A673 (cell line): Measurements from ENCODE around the gene ESF1. TPM values are rescaled to one million over a fixed set of nuclear protein-coding genes. Genes with fewer than 3 reads are reported as not detected.
"Not testable (repeated sequence)": the region's sequence is repeated elsewhere in the genome, so short reads cannot be mapped to it uniquely, and the experiment has no call there.

Source experiments
- BruUV-seq: library from RNA; stranded (reverse); fragments of 400-500 nt; replicated peaks from 2 replicates; lab custom pipeline; 2021; lab: Mats Ljungman, UMichigan
- CTCF ChIA-PET: fragments of 300-600 bp; sonication (Branson Sonifier 250); formaldehyde crosslinking; loops from one replicate; lab custom pipeline; 2022; ENCODE audit warnings: antibody characterized with exemption; lab: Charles Lee
- POLR2A ChIA-PET: fragments of 300-600 bp; sonication (Branson Sonifier 250); formaldehyde crosslinking; loops from one replicate; lab custom pipeline; 2022; ENCODE audit warnings: antibody characterized with exemption; ENCODE audit not compliant: low non-redundant PET; lab: Charles Lee
- DNase-seq: peaks from one replicate; pipeline ENCODE4 v3.0.0-alpha.2; 2015; ENCODE audit warnings: low spot score
- H3K27ac ChIP-seq: fragments of 200-600 bp; sonication (generic); 2 replicates; pipeline ENCODE4 v1.5.1; 2016; ENCODE audit warnings: mixed run types, low read depth, mild to moderate bottlenecking, mixed read lengths, antibody characterized with exemption, low read length; ENCODE audit not compliant: poor library complexity, severe bottlenecking
- H3K27me3 ChIP-seq: fragments of 200-600 bp; sonication (generic); replicated peaks from 2 replicates; pipeline ENCODE4 v1.6.1; 2017; ENCODE audit warnings: mixed run types, low read depth, mild to moderate bottlenecking, mixed read lengths, antibody characterized with exemption, low read length; ENCODE audit not compliant: insufficient read depth, poor library complexity
- H3K36me3 ChIP-seq: fragments of 200-600 bp; sonication (generic); 2 replicates; pipeline ENCODE4 v1.6.1; 2016; ENCODE audit warnings: mixed run types, mild to moderate bottlenecking, mixed read lengths, antibody characterized with exemption, low read length; ENCODE audit not compliant: insufficient read depth, poor library complexity, severe bottlenecking
- H3K4me1 ChIP-seq: fragments of 200-600 bp; sonication (generic); 2 replicates; pipeline ENCODE4 v1.6.1; 2017; ENCODE audit warnings: mixed run types, mild to moderate bottlenecking, mixed read lengths, antibody characterized with exemption, low read length; ENCODE audit not compliant: insufficient read depth, poor library complexity, severe bottlenecking
- H3K4me3 ChIP-seq: fragments of 200-600 bp; sonication (generic); 2 replicates; pipeline ENCODE4 v1.5.1; 2016; ENCODE audit warnings: low read depth, mixed run types, mild to moderate bottlenecking, mixed read lengths, low read length; ENCODE audit not compliant: poor library complexity, severe bottlenecking
- H3K9me3 ChIP-seq: fragments of 200-600 bp; sonication (generic); 2 replicates; pipeline ENCODE4 v1.6.1; 2016; ENCODE audit warnings: mixed run types, low read depth, mild to moderate bottlenecking, mixed read lengths, antibody characterized with exemption, low read length; ENCODE audit not compliant: poor library complexity, severe bottlenecking
- EZH2 ChIP-seq: fragments of 200-600 bp; sonication (generic); IDR thresholded peaks from 2 replicates; pipeline ENCODE4 v1.6.1; 2017; ENCODE audit warnings: borderline replicate concordance, low read depth, mild to moderate bottlenecking, mixed read lengths, antibody characterized with exemption, low read length; ENCODE audit not compliant: poor library complexity, severe bottlenecking
- intact Hi-C: fragments of 100-400 bp; cut with micrococcal nuclease; formaldehyde crosslinking; loops from one replicate; pipeline ENCODE4 v1.10.0; 2022; ENCODE audit not compliant: unreplicated experiment
- total RNA-seq: library from RNA; stranded (reverse); gene quantifications from 2 replicates; pipeline ENCODE4 v1.2.3, GENCODE V29; 2021
- TF ChIP-seq, protein P1 (sequence below): fragments of 300-800, 200-600 bp; sonication (generic); conservative IDR thresholded peaks from 2 replicates; pipeline ENCODE4 v1.5.1; 2017; ENCODE audit warnings: low read depth, mild to moderate bottlenecking, antibody characterized with exemption, low read length, moderate library complexity, mixed read lengths

The ESF1 gene
- total RNA-seq, 1 experiment from 2014 or later = 34.7 TPM

GRCh38 chr20:13770141-13770540 is 14.6 kb downstream of the ESF1 start:
- DNase-seq = no peak
- BruUV-seq = no TSS peak
- Histone ChIP-seq H3K4me3 (no peak overlapping the region), H3K4me1 (peaks cover 23% of the 10 kb centered on the region), H3K36me3 (peaks cover 86% of the 10 kb centered on the region), H3K27me3 (no peaks in the 10 kb centered on the region), H3K27ac (peak overlapping the region; percentile 67), H3K9me3 (peaks cover 19% of the 10 kb centered on the region)
- POLR2A ChIA-PET = interaction anchor here (0.5 kb wide), 1 partner anchor 23 kb away, joined by 4 read pairs; no protein-coding TSS in a partner anchor
- CTCF ChIA-PET = interaction anchor here (0.6 kb wide), 2 partner anchors 14 to 19 kb away, joined by 3 to 4 read pairs; no protein-coding TSS in a partner anchor
- TF ChIP-seq, protein P1, sequence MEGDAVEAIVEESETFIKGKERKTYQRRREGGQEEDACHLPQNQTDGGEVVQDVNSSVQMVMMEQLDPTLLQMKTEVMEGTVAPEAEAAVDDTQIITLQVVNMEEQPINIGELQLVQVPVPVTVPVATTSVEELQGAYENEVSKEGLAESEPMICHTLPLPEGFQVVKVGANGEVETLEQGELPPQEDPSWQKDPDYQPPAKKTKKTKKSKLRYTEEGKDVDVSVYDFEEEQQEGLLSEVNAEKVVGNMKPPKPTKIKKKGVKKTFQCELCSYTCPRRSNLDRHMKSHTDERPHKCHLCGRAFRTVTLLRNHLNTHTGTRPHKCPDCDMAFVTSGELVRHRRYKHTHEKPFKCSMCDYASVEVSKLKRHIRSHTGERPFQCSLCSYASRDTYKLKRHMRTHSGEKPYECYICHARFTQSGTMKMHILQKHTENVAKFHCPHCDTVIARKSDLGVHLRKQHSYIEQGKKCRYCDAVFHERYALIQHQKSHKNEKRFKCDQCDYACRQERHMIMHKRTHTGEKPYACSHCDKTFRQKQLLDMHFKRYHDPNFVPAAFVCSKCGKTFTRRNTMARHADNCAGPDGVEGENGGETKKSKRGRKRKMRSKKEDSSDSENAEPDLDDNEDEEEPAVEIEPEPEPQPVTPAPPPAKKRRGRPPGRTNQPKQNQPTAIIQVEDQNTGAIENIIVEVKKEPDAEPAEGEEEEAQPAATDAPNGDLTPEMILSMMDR = no peak
- no peak for TF ChIP-seq EZH2
- intact Hi-C loops = loop anchor here (5.0 to 10.0 kb wide), 3 partner anchors 315 to 798 kb away; no protein-coding TSS in a partner anchor

DNA sequence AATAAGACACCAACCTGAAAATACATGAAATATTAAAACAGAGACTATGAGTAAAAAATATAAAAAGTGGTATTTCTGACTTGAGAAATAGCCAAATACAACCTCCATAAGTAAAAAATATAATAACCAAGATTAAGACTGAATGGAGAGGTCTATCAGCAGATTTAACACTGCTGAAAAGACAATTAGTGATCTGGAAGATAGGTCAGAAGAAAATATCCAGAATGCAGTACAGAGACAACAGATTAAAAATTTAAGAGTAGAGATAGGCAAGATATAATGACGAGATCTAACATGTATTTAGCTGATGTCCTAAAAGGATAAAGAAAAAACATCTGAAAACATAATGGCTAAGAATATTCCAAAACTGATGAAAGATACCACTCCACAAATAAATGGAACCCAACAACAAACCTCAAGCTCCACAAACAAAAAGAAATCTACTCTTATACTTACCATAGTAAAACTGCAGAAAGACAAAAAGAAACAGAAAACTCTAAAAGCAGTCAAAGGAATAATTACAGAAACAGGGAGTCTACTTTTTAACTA is 18.8 kb downstream of the ESF1 start:
- H3K4me1 ChIP-seq = peaks cover 8% of the 10 kb centered on the region
- H3K27me3 ChIP-seq = no peaks in the 10 kb centered on the region
- ChIA-PET POLR2A (no interaction called here), CTCF (no interaction called here)
- no peak for TF ChIP-seq EZH2
- TF ChIP-seq, protein P1 = no peak
- H3K9me3 ChIP-seq = peaks cover 19% of the 10 kb centered on the region
- no peak for DNase-seq
- H3K27ac ChIP-seq = no peak overlapping the region
- H3K4me3 ChIP-seq = no peak overlapping the region
- peaks cover 83% of the 10 kb centered on the region for H3K36me3 ChIP-seq
- intact Hi-C loops = no loop called here
- no TSS peak for BruUV-seq

DNA sequence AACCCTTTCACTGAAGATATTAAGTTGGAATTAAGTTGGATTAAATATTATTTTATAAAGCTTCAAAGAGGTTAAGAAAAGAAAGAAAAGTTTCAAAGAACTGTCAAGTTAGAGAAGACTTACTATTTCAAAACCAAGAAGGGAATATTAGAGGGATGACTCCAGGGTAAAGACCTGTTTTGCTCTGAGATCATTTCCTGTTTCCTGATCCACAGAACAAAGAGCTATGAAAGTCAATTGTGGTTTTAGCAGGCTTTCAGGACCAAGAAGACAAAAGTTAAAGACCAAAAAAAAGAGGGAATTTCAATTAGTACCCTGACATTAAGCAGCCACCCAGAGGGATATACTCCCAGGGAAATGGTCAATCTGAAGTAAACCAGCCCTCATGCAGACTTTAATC is 19.4 kb downstream of the ESF1 start:
- CTCF ChIA-PET = no interaction called here
- Histone ChIP-seq H3K36me3 (peaks cover 77% of the 10 kb centered on the region), H3K4me3 (no peak overlapping the region), H3K27ac (no peak overlapping the region), H3K4me1 (peaks cover 5% of the 10 kb centered on the region), H3K27me3 (no peaks in the 10 kb centered on the region), H3K9me3 (peaks cover 19% of the 10 kb centered on the region)
- no TSS peak for BruUV-seq
- no peak for TF ChIP-seq EZH2
- TF ChIP-seq, protein P1 = no peak
- intact Hi-C loops = no loop called here
- DNase-seq = peak; percentile 52
- POLR2A ChIA-PET = no interaction called here

DNA sequence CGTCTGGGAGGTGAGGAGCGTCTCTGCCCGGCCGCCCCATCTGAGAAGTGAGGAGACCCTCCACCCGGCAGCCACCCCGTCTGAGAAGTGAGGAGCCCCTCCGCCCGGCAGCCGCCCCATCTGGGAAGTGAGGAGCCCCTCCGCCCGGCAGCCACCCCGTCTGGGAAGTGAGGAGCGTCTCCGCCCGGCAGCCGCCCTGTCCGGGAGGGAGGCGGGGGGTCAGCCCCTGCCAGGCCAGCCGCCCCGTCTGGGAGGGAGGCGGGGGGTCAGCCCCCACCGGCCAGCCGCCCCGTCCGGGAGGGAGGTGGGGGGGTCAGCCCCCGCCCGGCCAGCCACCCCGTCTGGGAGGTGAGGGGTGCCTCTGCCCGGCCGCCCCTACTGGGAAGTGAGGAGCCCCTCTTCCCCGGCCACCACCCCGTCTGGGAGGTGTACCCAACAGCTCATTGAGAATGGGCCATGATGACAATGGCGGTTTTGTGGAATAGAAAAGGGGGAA is 24.2 kb downstream of the ESF1 start:
- H3K27ac ChIP-seq, H3K4me3 ChIP-seq, POLR2A ChIA-PET, H3K4me1 ChIP-seq, H3K9me3 ChIP-seq, intact Hi-C loops, H3K27me3 ChIP-seq, DNase-seq, CTCF ChIA-PET, BruUV-seq: not testable (repeated sequence)
- peaks cover 64% of the 10 kb centered on the region for H3K36me3 ChIP-seq
